Daoy (cell line): ENCODE measurements around the gene PTPN12. TPM values are rescaled to one million over a fixed set of nuclear protein-coding genes. Genes with fewer than 3 reads are reported as not detected.
"Not testable (repeated sequence)": the region's sequence is repeated elsewhere in the genome, so short reads cannot be mapped to it uniquely, and the experiment has no call there.

Source experiments
- DNase-seq: peaks from one replicate; pipeline ENCODE4 v3.0.0-alpha.2; 2015; ENCODE audit warnings: low read depth
- total RNA-seq: library from RNA; depleted of rRNA; stranded (reverse); fragments of >200 nt; shearing (Covaris generic); gene quantifications from 2 replicates; pipeline ENCODE4 v1.2.3, GENCODE V29; 2014

Gene PTPN12
- total RNA-seq, 1 experiment from 2014 or later, result 24.7 TPM

GRCh38 chr7:77538281-77539212 is 1.5 kb downstream of the PTPN12 start:
- DNase-seq, result peak; percentile 93

DNA sequence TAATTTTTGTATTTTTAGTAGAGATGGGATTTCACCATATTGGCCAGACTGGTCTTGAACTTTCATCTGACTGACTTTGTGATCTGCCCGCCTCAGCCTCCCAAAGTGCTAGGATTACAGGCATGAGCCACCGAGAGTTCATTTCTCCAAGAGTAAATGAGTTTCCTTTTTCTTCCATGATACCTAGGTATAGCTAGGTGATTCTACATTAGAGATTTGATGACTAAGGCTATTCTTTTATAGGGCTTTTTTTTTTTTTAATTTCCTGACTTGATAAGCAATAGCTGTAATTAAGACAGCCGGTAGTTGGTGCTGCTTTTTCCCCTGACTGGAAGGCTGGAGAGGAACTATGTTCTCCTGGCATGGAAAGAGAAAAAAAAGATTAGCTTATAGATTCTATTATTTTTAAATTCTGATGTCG is 3.3 kb downstream of the PTPN12 start:
- DNase-seq, result no peak

GRCh38 chr7:77540993-77541392 is 3.9 kb downstream of the PTPN12 start:
- not testable (repeated sequence) for DNase-seq

- no peak for DNase-seq
Observed at GRCh38 chr7:77542409-77542808, 5.3 kb downstream of the PTPN12 start.

- no peak for DNase-seq
Observed at GRCh38 chr7:77542895-77543294, 5.8 kb downstream of the PTPN12 start.

- no peak for DNase-seq
Observed at GRCh38 chr7:77543910-77544309, 6.8 kb downstream of the PTPN12 start.

DNA sequence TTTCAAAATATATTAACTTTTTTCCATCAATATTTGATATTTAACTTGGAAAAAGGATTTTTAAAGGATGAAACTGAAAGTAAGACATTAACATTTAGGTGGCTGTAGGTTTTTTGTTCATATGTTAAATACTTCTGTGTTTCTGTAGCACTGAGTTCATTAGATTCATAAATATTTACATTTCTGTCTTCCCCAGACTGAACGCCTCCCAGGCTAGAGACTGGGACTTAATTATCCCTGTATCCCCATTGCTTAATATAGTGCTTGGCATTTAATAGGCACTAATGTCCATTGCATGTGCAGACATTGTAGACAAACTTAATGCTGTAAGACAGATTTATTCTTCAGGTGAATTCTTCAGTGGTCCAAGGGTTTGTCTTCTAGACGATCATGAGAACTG is 7.4 kb downstream of the PTPN12 start:
- DNase-seq, result no peak

DNA sequence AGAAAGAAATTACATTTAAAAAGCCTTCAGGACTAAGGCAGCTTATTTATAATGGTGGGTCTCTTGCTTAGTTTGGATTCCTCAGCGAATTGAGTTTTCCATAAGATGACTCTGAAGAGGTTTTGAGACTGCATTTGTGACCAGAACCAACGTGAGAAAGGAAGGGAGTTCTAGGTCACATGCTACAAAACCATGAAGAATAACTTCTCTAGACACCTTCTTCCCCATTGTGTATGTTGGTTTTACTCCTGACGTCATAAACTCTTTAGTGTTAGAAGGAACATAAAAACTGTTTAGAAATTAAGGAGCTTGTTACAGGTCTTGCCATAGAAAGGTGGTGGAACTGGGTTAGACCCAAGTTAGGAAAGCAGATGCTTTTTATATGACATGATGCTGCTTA is 11.1 kb downstream of the PTPN12 start:
- DNase-seq, result no peak

GRCh38 chr7:77549106-77549870 is 12.2 kb downstream of the PTPN12 start:
- DNase-seq, result no peak

- no peak for DNase-seq
Observed at GRCh38 chr7:77550586-77550985, 13.5 kb downstream of the PTPN12 start.

- DNase-seq, result no peak
Observed at GRCh38 chr7:77553123-77553522, 16.0 kb downstream of the PTPN12 start.

DNA sequence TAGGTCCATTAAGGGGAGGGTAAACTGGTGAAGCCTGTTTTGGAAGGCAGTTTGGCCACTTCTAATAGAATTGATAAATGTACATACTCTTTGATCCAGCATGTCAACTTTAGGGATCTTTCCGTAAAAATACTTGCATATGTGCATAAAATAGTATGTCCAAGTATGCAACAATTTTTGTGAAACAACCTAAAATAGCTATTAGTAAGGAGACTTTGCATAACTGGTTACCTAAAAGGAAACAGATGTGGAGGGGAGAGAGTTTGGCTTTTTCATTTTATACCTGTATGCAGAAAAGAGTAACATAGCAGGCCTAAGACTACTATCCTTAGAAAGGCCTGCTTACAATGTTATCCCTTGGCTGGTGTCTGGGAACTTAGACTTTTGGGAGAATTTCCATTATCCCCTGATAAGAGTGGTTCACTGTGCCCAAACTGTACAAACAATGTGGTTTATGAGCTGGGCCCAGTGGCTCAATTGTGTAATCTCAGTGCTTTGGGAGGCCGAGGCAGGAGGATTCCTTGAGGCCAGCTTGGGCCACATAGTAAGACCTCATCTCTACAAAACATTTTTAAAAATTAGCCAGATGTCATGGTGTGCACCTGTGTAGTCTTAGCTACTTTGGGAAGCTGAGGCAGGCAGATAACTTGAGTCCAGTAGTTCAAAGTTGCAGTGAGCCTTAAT is 21.3 kb downstream of the PTPN12 start:
- no peak for DNase-seq

GRCh38 chr7:77561352-77561751 is 24.3 kb downstream of the PTPN12 start:
- no peak for DNase-seq

DNA sequence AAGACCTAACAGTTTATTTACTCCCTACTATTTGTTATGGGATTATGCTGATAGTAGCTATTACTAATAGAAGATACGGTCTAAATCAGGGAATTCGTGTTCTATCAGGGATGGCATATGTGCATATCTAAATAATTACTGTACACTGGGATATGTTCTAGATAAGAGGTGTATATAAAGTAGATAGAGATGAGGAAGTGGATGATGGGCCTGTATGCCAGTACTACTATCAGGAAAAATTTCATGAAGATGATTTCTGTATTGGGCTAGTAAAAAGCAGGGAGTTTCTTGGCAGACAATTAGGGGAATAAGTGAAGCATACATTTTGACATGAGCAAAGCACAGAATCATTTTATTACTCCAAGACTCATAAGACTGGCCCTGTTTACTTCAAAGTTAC is 26.2 kb downstream of the PTPN12 start:
- DNase-seq, result no peak

- no peak for DNase-seq
Observed at GRCh38 chr7:77565917-77566316, 28.8 kb downstream of the PTPN12 start.

GRCh38 chr7:77566421-77566820 is 29.3 kb downstream of the PTPN12 start:
- DNase-seq, result no peak

- DNase-seq, result no peak
Observed at GRCh38 chr7:77569514-77570232, 32.6 kb downstream of the PTPN12 start.

GRCh38 chr7:77570330-77571011 is 33.4 kb downstream of the PTPN12 start:
- DNase-seq, result peak; percentile 35

- no peak for DNase-seq
Observed at GRCh38 chr7:77571801-77572200, 34.7 kb downstream of the PTPN12 start.

DNA sequence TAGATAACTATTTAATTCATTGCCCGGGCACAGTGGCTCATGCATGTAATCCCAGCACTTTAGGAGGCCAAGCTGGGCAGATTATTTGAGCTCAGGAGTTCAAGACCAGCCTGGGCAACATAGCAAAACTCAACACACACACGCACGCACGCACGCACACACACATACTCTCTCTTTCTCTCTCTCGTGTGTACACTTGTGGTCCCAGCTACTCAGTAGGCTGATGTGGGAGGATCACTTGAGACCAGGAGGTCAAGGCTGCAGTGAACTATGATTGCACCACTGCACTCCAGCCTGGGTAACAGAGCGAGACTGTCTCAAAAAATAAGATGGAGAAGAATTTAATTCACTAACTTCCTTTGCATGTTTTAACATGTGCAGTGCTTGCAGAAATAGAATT is 38.1 kb downstream of the PTPN12 start:
- no peak for DNase-seq

GRCh38 chr7:77576856-77577255 is 39.8 kb downstream of the PTPN12 start:
- no peak for DNase-seq
